ENCODE data around the gene SRRM2. TPM values are rescaled to one million over a fixed set of nuclear protein-coding genes. Genes with fewer than 3 reads are reported as not detected.

The SRRM2 gene
- total and polyA plus RNA-seq, 8 donors = 142 to 2,165 (median 655) TPM

DNA sequence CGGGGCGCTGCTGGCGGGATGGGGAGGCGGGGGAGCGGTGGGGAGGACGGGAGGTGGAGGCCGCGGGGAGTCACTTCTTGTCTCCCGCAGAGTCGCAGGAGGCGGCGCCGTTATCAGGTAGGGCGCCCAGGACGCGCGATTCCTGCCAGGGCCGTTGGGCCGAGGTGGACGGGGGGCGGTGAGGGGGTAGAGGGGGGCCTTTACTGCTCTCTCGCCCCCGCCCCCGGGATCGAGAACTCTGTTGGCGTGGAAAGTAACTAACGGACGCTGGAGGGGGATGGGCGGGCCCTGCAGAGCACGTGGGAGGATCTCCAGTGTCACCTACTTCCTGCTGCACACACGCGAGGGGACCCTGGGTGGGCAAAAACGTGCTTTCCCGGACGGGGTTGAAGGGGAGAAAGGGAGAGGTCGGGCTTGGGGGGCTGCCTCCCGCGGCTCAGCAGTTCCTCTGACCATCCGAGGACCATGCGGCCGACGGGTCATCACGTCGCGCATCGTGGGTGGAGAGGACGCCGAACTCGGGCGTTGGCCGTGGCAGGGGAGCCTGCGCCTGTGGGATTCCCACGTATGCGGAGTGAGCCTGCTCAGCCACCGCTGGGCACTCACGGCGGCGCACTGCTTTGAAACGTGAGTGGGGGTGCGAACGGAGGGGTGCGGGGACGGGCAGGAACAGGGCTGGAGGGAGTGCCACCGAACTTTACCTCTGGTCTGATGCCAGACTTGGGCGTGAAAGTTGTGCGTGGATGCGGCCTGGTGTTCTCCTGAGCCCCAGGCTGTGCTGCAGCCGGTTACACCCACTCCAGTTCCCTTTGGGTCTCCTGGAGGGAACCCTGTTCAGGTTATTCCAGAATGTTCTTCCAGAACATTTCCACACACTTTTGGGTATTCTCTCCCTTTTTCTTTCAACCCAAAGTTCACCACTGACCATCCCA, 65.2 kb downstream of the SRRM2 start:
- Histone ChIP-seq H3K27me3 (peaks cover 0 to 81% (median 3%) of the 10 kb centered on the region in 3 donors), H3K27ac (no peak overlapping the region), H3K4me1 (no peaks in the 10 kb centered on the region), H3K4me3 (peak overlapping the region in 1 of 4 donors; percentile 3), H3K9me3 (no peaks in the 10 kb centered on the region), H3K36me3 (no peaks in the 10 kb centered on the region)
- TF ChIP-seq POLR2AphosphoS5 (IDR thresholded peaks at IDR 0.05) = no peak
- no peak for TF ChIP-seq POLR2A (IDR thresholded peaks at IDR 0.05)
- no peak for TF ChIP-seq EP300 (IDR thresholded peaks at IDR 0.05)
- TF ChIP-seq, protein P1, sequence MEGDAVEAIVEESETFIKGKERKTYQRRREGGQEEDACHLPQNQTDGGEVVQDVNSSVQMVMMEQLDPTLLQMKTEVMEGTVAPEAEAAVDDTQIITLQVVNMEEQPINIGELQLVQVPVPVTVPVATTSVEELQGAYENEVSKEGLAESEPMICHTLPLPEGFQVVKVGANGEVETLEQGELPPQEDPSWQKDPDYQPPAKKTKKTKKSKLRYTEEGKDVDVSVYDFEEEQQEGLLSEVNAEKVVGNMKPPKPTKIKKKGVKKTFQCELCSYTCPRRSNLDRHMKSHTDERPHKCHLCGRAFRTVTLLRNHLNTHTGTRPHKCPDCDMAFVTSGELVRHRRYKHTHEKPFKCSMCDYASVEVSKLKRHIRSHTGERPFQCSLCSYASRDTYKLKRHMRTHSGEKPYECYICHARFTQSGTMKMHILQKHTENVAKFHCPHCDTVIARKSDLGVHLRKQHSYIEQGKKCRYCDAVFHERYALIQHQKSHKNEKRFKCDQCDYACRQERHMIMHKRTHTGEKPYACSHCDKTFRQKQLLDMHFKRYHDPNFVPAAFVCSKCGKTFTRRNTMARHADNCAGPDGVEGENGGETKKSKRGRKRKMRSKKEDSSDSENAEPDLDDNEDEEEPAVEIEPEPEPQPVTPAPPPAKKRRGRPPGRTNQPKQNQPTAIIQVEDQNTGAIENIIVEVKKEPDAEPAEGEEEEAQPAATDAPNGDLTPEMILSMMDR (IDR thresholded peaks at IDR 0.05) = no peak
- DNase-seq = no peak
- intact Hi-C loops (cut with DNase I; ENCODE audit: low total_unique reads) = no loop called here
- WGBS, 5 donors = 61 to 75% (median 72%) methylated on average over 48 to 68 of the region's 68 CpGs

DNA sequence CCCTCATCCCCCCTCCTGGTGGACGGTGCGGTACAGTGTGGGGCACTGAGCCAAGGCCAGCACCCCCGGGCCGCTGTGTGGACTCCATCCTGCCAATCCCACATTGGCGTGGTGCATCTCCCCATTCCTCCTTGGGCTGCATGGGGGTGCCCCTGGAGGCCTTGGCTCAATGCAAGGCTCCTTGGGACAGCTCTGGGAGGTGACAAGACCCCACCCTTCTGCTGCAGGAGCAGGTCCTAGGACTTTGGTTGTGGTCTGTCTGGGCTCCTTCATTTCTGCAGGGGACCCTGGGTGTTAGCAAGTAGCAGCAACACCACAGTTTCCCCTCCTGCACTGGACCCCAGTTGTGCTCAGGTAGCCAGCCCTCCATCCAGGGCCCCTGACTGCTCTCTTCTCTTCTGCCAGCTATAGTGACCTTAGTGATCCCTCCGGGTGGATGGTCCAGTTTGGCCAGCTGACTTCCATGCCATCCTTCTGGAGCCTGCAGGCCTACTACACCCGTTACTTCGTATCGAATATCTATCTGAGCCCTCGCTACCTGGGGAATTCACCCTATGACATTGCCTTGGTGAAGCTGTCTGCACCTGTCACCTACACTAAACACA, 65.9 kb downstream of the SRRM2 start:
- no peak for DNase-seq
- no peaks in the 10 kb centered on the region for H3K4me1 ChIP-seq
- H3K27me3 ChIP-seq = peaks cover 0 to 81% (median 3%) of the 10 kb centered on the region in 3 donors
- TF ChIP-seq, protein P1 (IDR thresholded peaks at IDR 0.05) = no peak
- no peak for TF ChIP-seq EP300 (IDR thresholded peaks at IDR 0.05)
- no peak overlapping the region for H3K27ac ChIP-seq
- H3K9me3 ChIP-seq = no peaks in the 10 kb centered on the region
- intact Hi-C loops (cut with DNase I; ENCODE audit: low total_unique reads) = no loop called here
- no peak overlapping the region for H3K4me3 ChIP-seq
- H3K36me3 ChIP-seq = no peaks in the 10 kb centered on the region
- WGBS, 5 donors = 77 to 84% (median 79%) methylated on average over 10 of the region's 10 CpGs

GRCh38 chr16:2819179-2819938, 66.9 kb downstream of the SRRM2 start:
- no peak for DNase-seq
- Histone ChIP-seq H3K36me3 (no peaks in the 10 kb centered on the region), H3K4me3 (no peak overlapping the region), H3K27ac (no peak overlapping the region), H3K4me1 (no peaks in the 10 kb centered on the region), H3K27me3 (peaks cover 0 to 74% (median 3%) of the 10 kb centered on the region in 3 donors), H3K9me3 (no peaks in the 10 kb centered on the region)
- intact Hi-C loops (cut with DNase I; ENCODE audit: low total_unique reads) = no loop called here
- TF ChIP-seq, protein P1 (IDR thresholded peaks at IDR 0.05) = no peak
- no peak for TF ChIP-seq POLR2A (IDR thresholded peaks at IDR 0.05)
- no peak for TF ChIP-seq POLR2AphosphoS5 (IDR thresholded peaks at IDR 0.05)
- no peak for TF ChIP-seq EP300 (IDR thresholded peaks at IDR 0.05)
- 86 to 91% (median 88%) methylated on average over 11 to 18 of the region's 18 CpGs for WGBS, 5 donors

Measured in stomach (tissue), 9 donors.